Activated CD4-positive, alpha-beta T cell treated with anti-CD3 and anti-CD28 coated beads for 48 hours (primary cell): ENCODE results near the gene SAC3D1.
"Not testable (repeated sequence)": the region's sequence is repeated elsewhere in the genome, so short reads cannot be mapped to it uniquely, and the experiment has no call there.

Experiments
- DNase-seq: peaks from one replicate; pipeline ENCODE4 v3.0.0-alpha.2; 2020

SAC3D1 gene

DNA sequence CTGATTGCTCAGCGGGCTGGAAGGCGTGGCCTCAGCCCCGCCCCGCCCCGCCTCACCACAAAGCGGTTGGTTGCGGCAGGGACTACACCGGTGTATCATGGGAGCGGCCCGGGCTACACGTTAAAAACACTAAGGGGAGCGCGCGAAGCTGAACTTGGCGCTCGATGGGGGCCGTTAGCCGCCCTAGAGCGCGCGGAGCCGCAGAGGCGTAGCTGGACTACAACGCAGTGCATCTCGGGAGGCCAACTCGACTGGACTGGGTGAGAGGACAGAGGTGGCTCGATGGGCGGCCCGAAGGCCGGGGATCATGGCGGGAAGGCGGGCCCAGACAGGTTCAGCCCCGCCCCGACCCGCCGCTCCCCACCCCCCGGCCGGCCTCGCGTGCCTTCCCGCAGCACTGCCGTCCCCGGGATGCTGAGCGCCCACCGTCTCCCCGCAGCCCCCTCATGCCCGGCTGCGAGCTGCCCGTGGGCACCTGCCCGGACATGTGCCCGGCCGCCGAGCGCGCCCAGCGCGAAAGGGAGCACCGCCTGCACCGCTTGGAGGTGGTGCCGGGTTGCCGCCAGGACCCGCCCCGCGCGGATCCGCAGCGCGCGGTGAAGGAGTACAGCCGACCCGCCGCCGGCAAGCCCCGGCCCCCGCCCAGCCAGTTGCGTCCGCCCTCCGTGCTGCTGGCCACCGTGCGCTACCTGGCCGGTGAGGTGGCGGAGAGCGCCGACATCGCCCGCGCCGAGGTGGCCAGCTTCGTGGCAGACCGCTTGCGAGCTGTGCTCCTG lies at the start of gene SAC3D1:
TSS of gene SAC3D1 (plus strand) at position 364 of the 776 bp plus-strand sequence. CDS start at position 447, 83 bp downstream.
- peak; percentile 93 for DNase-seq

DNA sequence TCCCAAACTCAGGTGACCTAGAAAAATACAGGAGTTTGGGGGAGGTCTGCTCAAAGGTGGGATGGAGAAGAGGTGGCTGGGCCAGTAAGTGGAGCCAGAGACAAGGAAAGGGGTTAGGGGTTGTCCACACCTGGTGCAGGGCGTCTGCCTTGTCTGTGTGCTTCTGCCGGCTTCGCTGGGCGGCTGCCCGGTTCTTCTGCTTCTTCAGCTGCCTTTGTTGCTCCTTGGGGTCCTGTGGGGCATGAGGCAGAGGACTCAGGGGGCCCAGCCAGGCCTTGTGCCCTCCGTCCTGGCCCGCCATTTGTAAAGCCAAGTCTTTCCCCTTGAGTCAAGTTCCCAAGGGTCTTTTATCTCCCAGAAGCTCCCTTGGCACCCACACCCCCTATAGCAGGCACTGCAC lies 46.7 kb upstream of the SAC3D1 start:
- DNase-seq, result no peak

GRCh38 chr11:64996327-64996709 lies 44.7 kb upstream of the SAC3D1 start:
- DNase-seq, result no peak

GRCh38 chr11:64996710-64997380 lies 44.2 kb upstream of the SAC3D1 start, which contains the start of gene BATF2:
Gene BATF2, minus strand, starts transcription at chr11:64996971. Its CDS starts 57 bp downstream, at chr11:64996914.
- no peak for DNase-seq

DNA sequence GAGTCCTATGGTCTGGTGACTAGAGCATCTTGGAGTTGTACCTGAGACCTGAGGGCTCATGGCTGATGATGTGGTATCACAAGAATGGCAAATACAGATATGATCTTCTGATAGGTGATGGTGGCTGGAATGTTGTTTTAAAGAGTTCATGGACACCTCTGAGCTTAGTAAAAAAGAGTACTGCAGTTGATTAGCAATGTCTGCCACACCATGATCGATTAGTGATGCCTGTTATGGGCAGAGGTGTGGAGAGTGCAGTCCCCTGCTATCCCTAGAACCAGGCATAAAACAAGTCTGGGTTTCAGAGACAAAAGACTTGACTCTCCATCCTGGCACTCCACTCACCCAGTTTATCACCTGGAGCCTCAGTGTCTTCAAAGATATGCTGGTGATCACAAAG lies 42.9 kb upstream of the SAC3D1 start:
- peak; percentile 36 for DNase-seq

- DNase-seq, result no peak
Observed at GRCh38 chr11:64998690-64999431, 42.1 kb upstream of the SAC3D1 start.

DNA sequence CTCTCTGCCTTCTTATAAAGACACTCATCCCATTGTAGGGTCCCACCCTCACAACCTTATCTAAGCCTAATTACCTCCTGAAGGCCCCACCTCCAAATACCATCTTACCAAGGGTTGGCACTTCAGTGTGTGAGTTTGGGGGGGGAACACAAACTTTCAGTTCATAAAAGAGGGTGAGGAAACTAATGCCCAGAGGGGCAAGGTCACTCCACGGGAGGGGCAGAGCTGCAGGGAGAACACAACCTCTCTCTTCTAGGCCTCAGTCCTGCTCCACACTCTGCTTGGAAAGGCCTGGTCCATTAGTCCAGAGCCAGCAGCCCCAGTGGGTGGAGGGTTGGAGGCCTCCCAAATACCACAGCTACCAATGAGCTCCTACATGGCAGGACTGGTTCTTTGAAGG lies 41.5 kb upstream of the SAC3D1 start:
- no peak for DNase-seq

- DNase-seq, result no peak
Observed at GRCh38 chr11:65002706-65003105, 38.3 kb upstream of the SAC3D1 start.

DNA sequence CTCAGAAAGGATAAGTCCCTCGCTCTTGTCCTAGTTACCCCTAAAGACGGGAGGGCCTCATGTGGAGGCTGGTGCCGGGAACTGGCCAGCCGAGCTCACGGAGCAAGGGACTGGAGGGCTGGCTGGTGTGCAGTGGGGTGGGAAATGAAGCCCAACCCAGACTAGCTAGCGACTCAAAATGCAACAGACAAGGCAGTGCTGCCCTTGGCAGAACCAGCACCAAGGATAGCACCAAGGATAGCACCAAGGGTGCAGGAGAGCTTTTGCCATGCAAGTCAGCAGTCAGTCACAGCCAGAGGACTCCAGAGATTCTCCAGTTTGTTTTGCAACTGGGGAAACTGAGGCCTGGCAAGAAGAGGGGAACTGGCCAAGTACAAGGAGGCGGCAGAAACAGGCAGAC lies 37.7 kb upstream of the SAC3D1 start:
- DNase-seq, result no peak

DNA sequence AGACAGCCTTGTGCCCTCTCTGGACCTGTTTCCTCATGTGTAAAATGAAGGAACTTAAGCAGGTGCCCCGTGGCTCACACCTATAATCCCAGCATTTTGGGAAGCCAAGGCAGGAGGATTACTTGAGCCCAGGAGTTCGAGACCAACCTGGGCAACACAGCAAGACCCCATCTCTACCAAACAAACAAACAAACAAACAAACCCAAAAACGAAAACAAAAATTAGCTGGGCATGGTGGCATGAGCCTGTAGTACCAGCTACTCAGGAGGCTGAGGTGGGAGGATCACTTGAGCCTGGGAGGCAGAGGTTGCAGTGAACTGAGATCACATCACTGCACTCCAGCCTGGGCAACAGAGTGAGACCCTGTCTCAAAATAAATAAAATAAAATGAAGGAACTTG lies 37.0 kb upstream of the SAC3D1 start:
- DNase-seq, result not testable (repeated sequence)

DNA sequence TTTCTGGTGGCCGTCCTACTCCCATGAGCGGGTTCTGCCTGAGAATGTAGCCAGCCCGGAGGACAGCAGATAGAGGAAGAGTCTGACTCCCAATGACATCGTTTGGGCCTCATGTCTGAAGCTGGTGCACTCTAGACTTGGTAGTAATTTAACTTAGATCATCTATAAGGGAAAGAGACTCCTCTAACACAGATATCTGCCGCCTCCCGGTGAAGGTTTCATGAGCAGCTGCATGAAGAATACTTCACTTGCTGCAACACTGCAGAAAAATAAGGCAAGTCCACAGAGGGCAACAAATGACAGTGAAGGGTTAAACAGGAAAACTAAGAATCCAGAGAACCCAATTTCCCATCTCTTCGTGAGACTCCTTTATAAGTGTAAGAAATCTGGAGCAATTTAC lies 33.0 kb upstream of the SAC3D1 start:
- no peak for DNase-seq

DNA sequence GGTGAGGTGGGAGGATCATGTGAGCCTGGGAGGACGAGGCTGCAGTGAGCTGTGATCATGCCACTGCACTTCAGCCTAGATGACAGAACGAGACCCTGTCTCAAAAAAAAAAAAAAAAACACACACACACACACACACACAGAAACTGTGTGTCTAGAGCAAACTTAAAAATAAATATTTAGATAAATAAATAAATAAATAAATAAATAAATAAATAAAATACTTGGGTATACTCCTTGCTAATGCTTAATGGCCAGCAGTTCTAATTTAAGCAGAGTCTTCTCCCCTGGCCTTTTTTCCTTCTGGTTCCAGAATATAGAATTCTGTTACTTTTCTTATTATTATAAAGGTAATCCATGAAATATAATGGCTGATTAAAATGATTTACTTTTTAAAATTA lies 32.1 kb upstream of the SAC3D1 start:
- DNase-seq, result no peak

DNA sequence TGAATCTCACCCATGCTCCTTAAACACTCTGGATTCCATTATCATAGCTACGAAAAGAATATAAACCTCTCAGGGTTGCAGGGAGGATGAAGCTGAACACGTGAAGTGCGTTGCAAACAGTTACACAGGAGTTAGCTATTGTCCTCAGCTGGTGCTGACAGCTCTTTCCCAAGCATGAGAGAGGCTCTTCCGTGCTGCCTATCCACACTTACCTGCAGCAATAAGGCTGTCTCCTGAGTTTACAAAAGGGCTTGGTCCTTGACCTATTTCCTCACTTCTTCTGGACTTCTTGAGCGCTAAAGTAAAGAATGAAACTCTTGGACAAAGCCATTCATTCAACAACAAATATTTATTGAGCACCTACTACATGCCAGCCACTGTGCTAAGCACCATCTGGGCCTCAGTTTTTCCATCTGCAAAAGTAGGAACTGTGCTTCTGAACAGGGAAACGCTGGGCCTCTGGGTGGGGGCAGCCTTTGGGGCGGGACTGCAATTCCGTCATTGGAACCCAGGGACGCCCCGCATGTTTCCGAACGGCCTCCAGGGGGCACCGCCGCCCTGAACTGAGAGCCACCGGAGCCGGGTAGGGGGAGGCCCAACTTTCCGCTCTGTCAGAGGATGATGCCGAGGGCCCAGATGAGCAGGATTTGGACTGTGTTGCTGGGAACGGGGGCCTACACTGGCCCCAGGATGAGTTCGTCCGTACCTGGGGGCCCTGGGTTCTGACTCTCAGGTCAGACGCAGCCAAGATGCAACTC lies 27.7 kb upstream of the SAC3D1 start:
- DNase-seq, result peak; percentile 95

GRCh38 chr11:65013888-65014725 lies 26.9 kb upstream of the SAC3D1 start, which contains the start of gene ARL2:
Gene ARL2, plus strand, starts transcription at chr11:65014160. Its CDS starts 48 bp downstream, at chr11:65014208.
- DNase-seq, result peak; percentile 89

- no peak for DNase-seq
Observed at GRCh38 chr11:65014726-65015227, 26.2 kb upstream of the SAC3D1 start.

DNA sequence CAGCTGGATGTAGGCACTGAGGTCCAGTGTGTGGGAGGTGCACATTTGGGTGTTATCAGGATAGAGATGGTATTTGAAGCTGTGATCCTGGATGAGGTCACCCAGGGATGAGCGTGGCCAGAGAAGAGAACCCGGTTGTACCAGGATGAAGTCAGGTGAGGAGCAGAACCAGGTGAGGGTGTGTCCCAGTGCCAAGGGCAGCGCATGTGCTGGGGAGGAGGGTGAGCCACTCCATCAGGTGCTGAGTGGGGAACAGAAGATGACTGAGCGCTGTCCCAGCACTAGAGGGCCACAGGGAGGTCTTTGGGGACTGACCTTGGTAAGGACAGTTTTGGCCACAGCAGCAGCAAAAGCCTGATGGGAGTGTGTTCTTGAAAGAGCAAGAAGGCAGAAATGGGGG lies 24.3 kb upstream of the SAC3D1 start:
- no peak for DNase-seq

DNA sequence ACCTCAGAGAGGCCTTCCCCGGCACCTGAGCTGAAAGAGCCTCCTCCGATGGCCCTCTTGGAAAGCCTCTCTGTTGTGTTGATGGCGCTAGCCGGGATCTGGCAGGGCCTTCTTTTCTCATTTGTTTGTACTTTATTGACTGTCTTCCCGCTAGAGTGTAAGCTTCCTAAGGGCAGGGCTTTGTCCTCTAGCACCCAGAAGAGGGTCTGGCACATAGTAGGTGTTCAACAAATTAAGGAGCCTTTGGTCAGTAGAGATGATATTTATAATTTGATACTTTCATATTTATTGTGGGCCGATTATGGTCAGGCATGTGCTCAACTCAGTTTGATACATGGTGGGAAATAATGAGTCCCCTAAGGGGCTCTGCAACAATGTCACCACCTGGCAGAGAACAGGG lies 23.1 kb upstream of the SAC3D1 start:
- no peak for DNase-seq

GRCh38 chr11:65019824-65020223 lies 21.2 kb upstream of the SAC3D1 start:
- no peak for DNase-seq

- no peak for DNase-seq
Observed at GRCh38 chr11:65021003-65021402, 20.0 kb upstream of the SAC3D1 start.

DNA sequence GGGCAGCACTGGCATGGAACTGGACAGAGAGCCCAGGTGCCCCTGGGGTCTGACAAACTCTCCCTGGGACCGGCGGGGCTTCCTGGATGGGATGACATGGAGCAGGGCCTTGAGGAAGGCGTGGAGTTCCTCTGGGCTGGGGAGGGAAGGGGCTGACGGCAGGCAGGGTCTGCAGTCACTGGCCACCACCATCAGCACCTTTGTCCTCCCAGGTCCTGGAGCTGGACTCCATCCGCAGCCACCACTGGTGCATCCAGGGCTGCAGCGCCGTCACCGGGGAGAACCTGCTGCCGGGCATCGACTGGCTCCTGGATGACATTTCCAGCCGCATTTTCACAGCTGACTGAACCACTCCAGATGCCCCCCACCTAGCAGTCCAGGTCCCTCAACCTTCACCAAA lies 19.5 kb upstream of the SAC3D1 start:
- DNase-seq, result no peak

DNA sequence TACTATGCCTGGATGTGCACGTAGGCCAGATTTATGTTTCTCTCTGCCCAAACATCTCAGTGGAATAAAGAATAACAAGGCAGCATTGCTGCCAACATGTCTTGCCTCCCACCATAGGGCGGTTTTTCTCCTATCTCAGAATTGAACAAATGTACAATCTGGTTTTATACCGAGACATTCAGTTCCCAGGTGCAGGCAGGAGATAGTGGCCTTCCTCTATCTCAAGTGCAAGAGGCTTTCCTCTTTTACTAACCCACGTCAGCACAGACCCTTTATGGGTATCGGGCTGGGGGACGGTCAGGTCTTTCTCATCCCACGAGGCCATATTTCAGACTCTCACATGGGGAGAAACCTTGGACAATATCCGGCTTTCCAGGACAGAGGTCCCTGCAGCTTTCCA lies 17.5 kb upstream of the SAC3D1 start:
- DNase-seq, result not testable (repeated sequence)

DNA sequence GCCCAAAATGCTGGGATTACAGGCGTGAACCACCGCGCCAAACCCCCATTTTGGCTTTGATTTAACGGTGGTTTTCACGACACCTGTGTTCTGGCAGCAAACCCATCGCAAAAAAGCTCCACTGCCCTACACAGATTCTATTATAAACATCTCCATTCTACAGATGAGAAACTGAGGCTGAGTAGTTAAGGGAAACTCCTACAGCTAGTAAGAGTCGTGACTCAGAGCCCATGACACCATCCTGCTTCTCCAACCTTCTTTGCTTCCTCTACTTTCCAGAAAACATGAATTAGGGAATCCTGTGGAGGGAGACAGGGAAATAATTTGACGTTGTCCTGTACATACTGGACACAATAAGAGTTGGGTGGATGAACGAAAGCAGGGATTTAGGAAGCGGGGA lies 14.2 kb upstream of the SAC3D1 start:
- no peak for DNase-seq
